IMR-90 (cell line): Measurements from ENCODE around the gene NCAM1.

Experiments
- CEBPB ChIP-seq: IDR thresholded peaks from 2 replicates; pipeline ENCODE4 v1.6.1; 2012; ENCODE audit warnings: low read depth, low read length, improper control_type of control experiment
- CHD1 ChIP-seq: IDR thresholded peaks from 2 replicates; pipeline ENCODE4 v1.6.1; 2012; ENCODE audit warnings: low read depth, low read length, improper control_type of control experiment
- MAZ ChIP-seq: IDR thresholded peaks from 2 replicates; pipeline ENCODE4 v1.6.1; 2012; ENCODE audit warnings: low read depth, mild to moderate bottlenecking, low read length, improper control_type of control experiment, moderate library complexity, borderline replicate concordance
- MXI1 ChIP-seq: IDR thresholded peaks from 2 replicates; pipeline ENCODE4 v1.6.1; 2012; ENCODE audit warnings: low read depth, mild to moderate bottlenecking, low read length, moderate library complexity, borderline replicate concordance
- NFE2L2 ChIP-seq: fragments of 150-350 bp; IDR thresholded peaks from 2 replicates; pipeline ENCODE4 v1.6.1; 2016; ENCODE audit warnings: low read depth, mild to moderate bottlenecking, low read length
- POLR2A ChIP-seq: IDR thresholded peaks from 2 replicates; pipeline ENCODE4 v1.6.1; 2012; ENCODE audit warnings: mild to moderate bottlenecking, low read depth, low read length
- RAD21 ChIP-seq: IDR thresholded peaks from 2 replicates; pipeline ENCODE4 v1.6.1; 2012; ENCODE audit warnings: low read length, improper control_type of control experiment
- RFX5 ChIP-seq: IDR thresholded peaks from 2 replicates; pipeline ENCODE4 v1.8.0; 2012; ENCODE audit warnings: low read depth, mild to moderate bottlenecking, low read length, moderate library complexity
- SMC3 ChIP-seq: fragments of 150-350 bp; IDR thresholded peaks from 2 replicates; pipeline ENCODE4 v1.6.1; 2016; ENCODE audit warnings: low read depth, mild to moderate bottlenecking, antibody characterized with exemption, low read length, moderate library complexity
- TF ChIP-seq, protein P1 (sequence below): conservative IDR thresholded peaks from 2 replicates; pipeline ENCODE4 v1.5.1; 2012; ENCODE audit warnings: mild to moderate bottlenecking, low read depth, low read length, improper control_type of control experiment
- TF ChIP-seq, protein P2 (sequence below): fragments of 150-350 bp; IDR thresholded peaks from 2 replicates; pipeline ENCODE4 v1.6.1; 2016; ENCODE audit warnings: low read depth, mild to moderate bottlenecking, low read length, moderate library complexity, borderline replicate concordance
- TF ChIP-seq, protein P3 (sequence below): fragments of 150-350 bp; IDR thresholded peaks from 2 replicates; pipeline ENCODE4 v1.6.1; 2017; ENCODE audit warnings: mild to moderate bottlenecking, antibody characterized with exemption, low read length, low read depth

GRCh38 chr11:113324250-113324649 lies 363.0 kb downstream of the NCAM1 start:
- TF ChIP-seq, protein P1, sequence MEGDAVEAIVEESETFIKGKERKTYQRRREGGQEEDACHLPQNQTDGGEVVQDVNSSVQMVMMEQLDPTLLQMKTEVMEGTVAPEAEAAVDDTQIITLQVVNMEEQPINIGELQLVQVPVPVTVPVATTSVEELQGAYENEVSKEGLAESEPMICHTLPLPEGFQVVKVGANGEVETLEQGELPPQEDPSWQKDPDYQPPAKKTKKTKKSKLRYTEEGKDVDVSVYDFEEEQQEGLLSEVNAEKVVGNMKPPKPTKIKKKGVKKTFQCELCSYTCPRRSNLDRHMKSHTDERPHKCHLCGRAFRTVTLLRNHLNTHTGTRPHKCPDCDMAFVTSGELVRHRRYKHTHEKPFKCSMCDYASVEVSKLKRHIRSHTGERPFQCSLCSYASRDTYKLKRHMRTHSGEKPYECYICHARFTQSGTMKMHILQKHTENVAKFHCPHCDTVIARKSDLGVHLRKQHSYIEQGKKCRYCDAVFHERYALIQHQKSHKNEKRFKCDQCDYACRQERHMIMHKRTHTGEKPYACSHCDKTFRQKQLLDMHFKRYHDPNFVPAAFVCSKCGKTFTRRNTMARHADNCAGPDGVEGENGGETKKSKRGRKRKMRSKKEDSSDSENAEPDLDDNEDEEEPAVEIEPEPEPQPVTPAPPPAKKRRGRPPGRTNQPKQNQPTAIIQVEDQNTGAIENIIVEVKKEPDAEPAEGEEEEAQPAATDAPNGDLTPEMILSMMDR, result no peak
- TF ChIP-seq MXI1, result no peak
- no peak for TF ChIP-seq MAZ
- TF ChIP-seq RFX5, result no peak
- TF ChIP-seq POLR2A, result no peak
- TF ChIP-seq, protein P2, sequence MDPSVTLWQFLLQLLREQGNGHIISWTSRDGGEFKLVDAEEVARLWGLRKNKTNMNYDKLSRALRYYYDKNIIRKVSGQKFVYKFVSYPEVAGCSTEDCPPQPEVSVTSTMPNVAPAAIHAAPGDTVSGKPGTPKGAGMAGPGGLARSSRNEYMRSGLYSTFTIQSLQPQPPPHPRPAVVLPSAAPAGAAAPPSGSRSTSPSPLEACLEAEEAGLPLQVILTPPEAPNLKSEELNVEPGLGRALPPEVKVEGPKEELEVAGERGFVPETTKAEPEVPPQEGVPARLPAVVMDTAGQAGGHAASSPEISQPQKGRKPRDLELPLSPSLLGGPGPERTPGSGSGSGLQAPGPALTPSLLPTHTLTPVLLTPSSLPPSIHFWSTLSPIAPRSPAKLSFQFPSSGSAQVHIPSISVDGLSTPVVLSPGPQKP, result no peak
- TF ChIP-seq RAD21, result no peak
- no peak for TF ChIP-seq SMC3
- no peak for TF ChIP-seq NFE2L2
- no peak for TF ChIP-seq CHD1
- TF ChIP-seq, protein P3, sequence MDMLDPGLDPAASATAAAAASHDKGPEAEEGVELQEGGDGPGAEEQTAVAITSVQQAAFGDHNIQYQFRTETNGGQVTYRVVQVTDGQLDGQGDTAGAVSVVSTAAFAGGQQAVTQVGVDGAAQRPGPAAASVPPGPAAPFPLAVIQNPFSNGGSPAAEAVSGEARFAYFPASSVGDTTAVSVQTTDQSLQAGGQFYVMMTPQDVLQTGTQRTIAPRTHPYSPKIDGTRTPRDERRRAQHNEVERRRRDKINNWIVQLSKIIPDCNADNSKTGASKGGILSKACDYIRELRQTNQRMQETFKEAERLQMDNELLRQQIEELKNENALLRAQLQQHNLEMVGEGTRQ, result no peak
- no peak for TF ChIP-seq CEBPB
